Mesendoderm (in vitro differentiated cells): ENCODE results near the gene SEMA3E.
"Not testable (repeated sequence)": the region's sequence is repeated elsewhere in the genome, so short reads cannot be mapped to it uniquely, and the experiment has no call there.

Experiments
- DNase-seq: peaks from one replicate; pipeline ENCODE4 v3.0.0; 2013
- H2AK5ac ChIP-seq: 2 replicates; pipeline ENCODE4 v1.6.1; 2013; ENCODE audit warnings: low read length, inconsistent platforms
- H2BK120ac ChIP-seq: 2 replicates; pipeline ENCODE4 v1.6.1; 2013; ENCODE audit warnings: low read depth, mild to moderate bottlenecking, low read length, moderate library complexity, mixed read lengths
- H2BK15ac ChIP-seq: replicated peaks from 2 replicates; pipeline ENCODE4 v1.6.1; 2013; ENCODE audit warnings: low read depth, mild to moderate bottlenecking, moderate library complexity
- H2BK5ac ChIP-seq: 2 replicates; pipeline ENCODE4 v1.6.1; 2013; ENCODE audit warnings: low read length, inconsistent platforms
- H3K18ac ChIP-seq: 2 replicates; pipeline ENCODE4 v1.6.1; 2013; ENCODE audit warnings: mild to moderate bottlenecking, low read length, mixed read lengths
- H3K23ac ChIP-seq: one replicate; pipeline ENCODE4 v1.6.1; 2013; ENCODE audit warnings: low read length
- H3K27ac ChIP-seq: 2 replicates; pipeline ENCODE4 v1.5.1; 2013; ENCODE audit warnings: low read depth, mild to moderate bottlenecking, inconsistent platforms, low read length, moderate library complexity
- H3K27me3 ChIP-seq: 2 replicates; pipeline ENCODE4 v1.6.1; 2013; ENCODE audit warnings: low read length, control low read depth, mild to moderate bottlenecking, inconsistent platforms; ENCODE audit not compliant: insufficient read depth, poor library complexity
- H3K36me3 ChIP-seq: 2 replicates; pipeline ENCODE4 v1.6.1; 2013; ENCODE audit warnings: low read length, inconsistent platforms; ENCODE audit not compliant: control insufficient read depth, insufficient read depth
- H3K4ac ChIP-seq: one replicate; pipeline ENCODE4 v1.6.1; 2013; ENCODE audit warnings: low read depth, mild to moderate bottlenecking, low read length, moderate library complexity
- H3K4me1 ChIP-seq: 2 replicates; pipeline ENCODE4 v1.6.1; 2013; ENCODE audit warnings: low read depth, low read length, inconsistent platforms; ENCODE audit not compliant: control insufficient read depth
- H3K4me2 ChIP-seq: 2 replicates; pipeline ENCODE4 v1.6.1; 2013; ENCODE audit warnings: low read length
- H3K4me3 ChIP-seq: 2 replicates; pipeline ENCODE4 v1.5.1; 2013; ENCODE audit warnings: mild to moderate bottlenecking, low read length
- H3K56ac ChIP-seq: one replicate; pipeline ENCODE4 v1.6.1; 2013; ENCODE audit warnings: low read length
- H3K79me1 ChIP-seq: 2 replicates; pipeline ENCODE4 v1.6.1; 2013; ENCODE audit warnings: low read length, inconsistent platforms
- H3K79me2 ChIP-seq: 2 replicates; pipeline ENCODE4 v1.6.1; 2013; ENCODE audit warnings: mild to moderate bottlenecking, low read length; ENCODE audit not compliant: control insufficient read depth, insufficient read depth
- H3K9ac ChIP-seq: 2 replicates; pipeline ENCODE4 v1.6.1; 2013; ENCODE audit warnings: low read length, inconsistent platforms
- H4K5ac ChIP-seq: one replicate; pipeline ENCODE4 v1.6.1; 2013; ENCODE audit warnings: low read length
- H4K8ac ChIP-seq: one replicate; pipeline ENCODE4 v1.6.1; 2013; ENCODE audit warnings: low read depth, mild to moderate bottlenecking, control low read depth, low read length, moderate library complexity
- WGBS: extraction: QIAGEN DNeasy Blood & Tissue Kit; methylation state at CpG from one replicate; pipeline ENCODE4 v1.1.7; 2013; ENCODE audit warnings: low lambda C conversion rate, missing lambda C conversion rate; ENCODE audit not compliant: insufficient coverage; ENCODE audit errors: extremely low coverage; 5-methylcytosine and 5-hydroxymethylcytosine counted together

The SEMA3E gene

DNA sequence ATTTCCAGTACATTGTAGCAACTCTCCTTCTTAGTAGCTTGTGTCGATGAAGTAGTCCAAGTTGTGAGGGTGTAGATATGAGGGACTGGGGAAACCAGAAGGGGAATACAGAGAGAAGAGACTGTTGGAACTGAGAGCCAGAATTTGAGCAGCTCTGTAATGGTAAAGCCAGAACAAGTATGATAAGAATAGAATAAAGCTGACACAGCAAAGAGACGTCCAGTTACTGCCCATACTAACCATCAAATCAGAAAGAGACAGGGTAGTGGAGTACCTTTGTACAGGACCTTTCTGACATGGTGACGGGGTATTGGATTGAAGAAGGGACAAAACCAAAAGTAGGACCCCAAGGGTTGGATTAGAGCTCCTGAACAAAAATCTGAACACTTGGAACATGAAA, 206.0 kb downstream of the SEMA3E start:
- WGBS: no CpG with 5 or more reads among the region's 3 CpGs
- Histone ChIP-seq H4K8ac (no peak overlapping the region), H4K5ac (no peak overlapping the region), H3K79me1 (no peaks in the 10 kb centered on the region), H3K4me2 (no peak overlapping the region), H3K36me3 (no peaks in the 10 kb centered on the region), H3K23ac (no peak overlapping the region), H2AK5ac (no peak overlapping the region), H2BK5ac (no peak overlapping the region), H3K56ac (no peak overlapping the region), H3K4me1 (no peaks in the 10 kb centered on the region), H3K9ac (no peak overlapping the region), H3K18ac (no peak overlapping the region), H2BK15ac (no peak overlapping the region), H3K27ac (no peak overlapping the region), H3K79me2 (no peaks in the 10 kb centered on the region), H3K27me3 (no peaks in the 10 kb centered on the region), H2BK120ac (no peak overlapping the region), H3K4me3 (no peak overlapping the region), H3K4ac (no peak overlapping the region)
- DNase-seq: no peak

DNA sequence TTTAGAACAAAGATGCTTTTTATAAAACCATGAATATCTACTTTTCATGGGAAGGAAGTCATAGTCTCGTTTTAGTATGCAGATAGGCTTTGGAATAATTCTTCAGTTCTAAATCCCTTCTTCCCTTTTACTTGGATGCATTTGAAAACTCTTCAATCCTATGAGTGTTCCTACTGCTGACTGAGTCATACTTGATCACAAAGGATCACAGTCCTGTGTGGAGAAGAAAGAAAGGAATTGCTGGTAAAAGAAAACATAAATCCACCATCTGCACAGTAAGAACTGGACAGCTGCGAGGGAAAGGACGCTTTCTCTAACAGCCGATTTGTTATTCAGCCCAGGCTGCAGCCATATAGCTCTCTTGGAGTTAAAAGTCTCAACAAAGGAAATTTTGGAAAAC, 209.9 kb downstream of the SEMA3E start:
- H3K56ac ChIP-seq: no peak overlapping the region
- WGBS: no CpG with 5 or more reads among the region's 4 CpGs
- H2AK5ac ChIP-seq: no peak overlapping the region
- no peak overlapping the region for H3K23ac ChIP-seq
- DNase-seq: no peak
- H2BK15ac ChIP-seq: no peak overlapping the region
- no peak overlapping the region for H3K4ac ChIP-seq
- no peaks in the 10 kb centered on the region for H3K36me3 ChIP-seq
- H3K4me1 ChIP-seq: no peaks in the 10 kb centered on the region
- H4K8ac ChIP-seq: no peak overlapping the region
- H3K79me2 ChIP-seq: no peaks in the 10 kb centered on the region
- no peak overlapping the region for H3K4me3 ChIP-seq
- no peak overlapping the region for H3K18ac ChIP-seq
- H3K27me3 ChIP-seq: no peaks in the 10 kb centered on the region
- no peak overlapping the region for H2BK120ac ChIP-seq
- H4K5ac ChIP-seq: no peak overlapping the region
- H3K79me1 ChIP-seq: no peaks in the 10 kb centered on the region
- no peak overlapping the region for H2BK5ac ChIP-seq
- no peak overlapping the region for H3K27ac ChIP-seq
- no peak overlapping the region for H3K4me2 ChIP-seq
- H3K9ac ChIP-seq: no peak overlapping the region

DNA sequence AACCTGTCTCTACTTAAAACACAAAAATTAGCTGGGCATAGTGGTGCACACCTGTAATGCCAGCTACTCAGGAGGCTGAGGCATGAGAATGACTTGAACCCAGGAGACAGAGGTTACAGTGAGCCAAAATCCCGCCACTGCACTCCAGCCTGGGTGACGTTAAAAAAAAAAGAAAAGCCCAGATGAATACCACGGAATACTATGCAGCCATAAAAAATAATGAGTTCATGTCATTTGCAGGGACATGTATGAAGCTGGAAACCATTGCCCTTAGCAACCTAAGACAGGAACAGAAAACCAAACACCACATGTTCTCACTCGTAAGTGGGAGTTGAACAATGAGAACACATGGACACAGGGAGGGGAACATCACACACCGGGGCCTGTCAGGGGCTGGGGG, 218.7 kb downstream of the SEMA3E start:
- H3K27ac ChIP-seq, DNase-seq, H2BK5ac ChIP-seq, H3K36me3 ChIP-seq, H3K56ac ChIP-seq, H2AK5ac ChIP-seq, H3K79me1 ChIP-seq, H3K4me1 ChIP-seq, H3K18ac ChIP-seq, H2BK15ac ChIP-seq, H3K4me2 ChIP-seq, H3K9ac ChIP-seq, H4K5ac ChIP-seq, H3K79me2 ChIP-seq, H3K23ac ChIP-seq, H4K8ac ChIP-seq, H3K4ac ChIP-seq, H2BK120ac ChIP-seq, H3K27me3 ChIP-seq, H3K4me3 ChIP-seq: not testable (repeated sequence)
- no CpG with 5 or more reads among the region's 5 CpGs for WGBS

DNA sequence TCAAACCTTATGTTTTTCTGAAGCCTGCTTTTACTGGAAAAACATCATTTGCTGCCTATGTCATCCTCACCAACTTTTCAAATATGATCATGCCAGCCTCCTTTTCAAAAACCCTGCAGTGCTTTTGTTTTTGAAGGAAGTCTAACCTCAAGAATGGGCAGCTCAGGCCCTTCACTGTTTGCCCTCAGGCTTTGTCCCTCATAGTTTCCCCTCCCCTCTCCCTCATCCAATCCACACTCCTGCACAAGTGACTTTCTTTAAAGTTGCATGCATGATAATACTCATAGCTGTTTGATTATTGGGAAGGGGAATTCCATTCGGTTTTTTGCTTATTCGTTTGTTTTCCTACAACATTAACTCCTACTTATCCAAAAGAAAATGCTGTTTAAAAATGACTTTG, 219.4 kb downstream of the SEMA3E start:
- no peak overlapping the region for H2BK5ac ChIP-seq
- H2BK15ac ChIP-seq: no peak overlapping the region
- no peak overlapping the region for H3K23ac ChIP-seq
- H3K36me3 ChIP-seq: no peaks in the 10 kb centered on the region
- no peak overlapping the region for H3K4me3 ChIP-seq
- H3K56ac ChIP-seq: no peak overlapping the region
- DNase-seq: peak; percentile 70
- WGBS: no CpG with 5 or more reads among the region's 2 CpGs
- no peak overlapping the region for H3K27ac ChIP-seq
- H3K9ac ChIP-seq: no peak overlapping the region
- H2AK5ac ChIP-seq: no peak overlapping the region
- no peak overlapping the region for H3K4me2 ChIP-seq
- H3K4me1 ChIP-seq: peaks cover 3% of the 10 kb centered on the region
- no peak overlapping the region for H4K5ac ChIP-seq
- no peaks in the 10 kb centered on the region for H3K79me2 ChIP-seq
- no peak overlapping the region for H3K18ac ChIP-seq
- H4K8ac ChIP-seq: no peak overlapping the region
- H3K27me3 ChIP-seq: no peaks in the 10 kb centered on the region
- no peak overlapping the region for H3K4ac ChIP-seq
- no peaks in the 10 kb centered on the region for H3K79me1 ChIP-seq
- H2BK120ac ChIP-seq: no peak overlapping the region

DNA sequence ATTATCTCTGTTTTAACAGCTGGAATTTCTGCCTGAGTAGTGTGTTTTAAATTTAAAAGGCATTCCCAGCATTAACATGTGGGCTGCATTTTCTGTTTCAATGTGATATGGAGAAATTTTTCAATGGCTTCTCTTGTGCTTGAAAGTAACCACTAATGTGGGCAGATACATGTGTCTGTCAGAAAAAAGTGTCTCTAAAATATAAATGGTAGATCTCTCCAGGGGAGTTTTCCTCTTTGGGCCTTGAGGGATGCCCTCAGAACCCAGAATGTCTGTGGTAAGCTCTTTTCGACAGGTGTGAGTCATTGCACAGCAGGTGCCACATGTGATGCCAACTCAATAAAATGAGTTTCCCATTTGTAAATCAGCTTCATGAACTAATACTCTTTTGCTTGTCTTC, 221.1 kb downstream of the SEMA3E start:
- DNase-seq: peak; percentile 72
- WGBS: no CpG with 5 or more reads among the region's 1 CpG
- peaks cover 3% of the 10 kb centered on the region for H3K4me1 ChIP-seq

DNA sequence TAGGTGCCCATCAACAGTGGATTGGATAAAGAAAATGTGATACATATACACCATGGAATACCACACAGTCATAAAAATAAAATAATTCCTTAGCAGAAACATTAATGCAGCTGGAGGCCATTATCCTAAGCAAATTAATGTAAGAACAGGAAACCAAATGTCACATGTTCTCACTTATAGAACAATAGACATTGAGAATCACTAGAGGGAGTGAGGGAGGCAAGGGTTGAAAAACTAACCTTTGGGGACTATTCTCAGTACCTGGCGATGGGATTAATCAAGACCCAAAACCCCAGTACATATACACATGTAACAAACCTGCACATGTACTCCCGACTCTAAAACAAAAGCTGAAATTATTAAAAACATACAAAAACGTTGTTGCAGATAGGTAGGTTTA, 222.6 kb downstream of the SEMA3E start:
- Histone ChIP-seq H3K4me2 (no peak overlapping the region), H3K79me2 (no peaks in the 10 kb centered on the region), H2BK5ac (no peak overlapping the region), H3K36me3 (no peaks in the 10 kb centered on the region), H3K4me3 (no peak overlapping the region), H3K18ac (no peak overlapping the region), H4K5ac (no peak overlapping the region), H2AK5ac (no peak overlapping the region), H3K27me3 (no peaks in the 10 kb centered on the region), H2BK15ac (peak overlapping the region; percentile 88), H3K56ac (no peak overlapping the region), H3K79me1 (no peaks in the 10 kb centered on the region), H3K27ac (no peak overlapping the region), H3K4ac (no peak overlapping the region), H2BK120ac (no peak overlapping the region), H3K4me1 (peaks cover 3% of the 10 kb centered on the region), H4K8ac (no peak overlapping the region), H3K23ac (no peak overlapping the region), H3K9ac (no peak overlapping the region)
- peak; percentile 14 for DNase-seq
- no CpG with 5 or more reads among the region's 3 CpGs for WGBS

More for the DNA sequence above, 221.1 kb downstream of the SEMA3E start:
- Histone ChIP-seq H3K18ac (peak overlapping the region; percentile 68), H3K79me2 (no peaks in the 10 kb centered on the region), H3K56ac (no peak overlapping the region), H3K27ac (no peak overlapping the region), H3K36me3 (no peaks in the 10 kb centered on the region), H2BK5ac (no peak overlapping the region), H3K27me3 (no peaks in the 10 kb centered on the region), H2AK5ac (no peak overlapping the region), H4K5ac (no peak overlapping the region), H3K9ac (no peak overlapping the region), H3K4me2 (no peak overlapping the region), H3K4ac (no peak overlapping the region), H3K79me1 (no peaks in the 10 kb centered on the region), H3K23ac (no peak overlapping the region), H4K8ac (no peak overlapping the region), H2BK15ac (no peak overlapping the region), H3K4me3 (no peak overlapping the region), H2BK120ac (no peak overlapping the region)
